ENCODE data around the gene BUD23. TPM values are rescaled to one million over a fixed set of nuclear protein-coding genes. Genes with fewer than 3 reads are reported as not detected.
"Not testable (repeated sequence)": the region's sequence is repeated elsewhere in the genome, so short reads cannot be mapped to it uniquely, and the experiment has no call there.

The BUD23 gene
- total RNA-seq, 1 experiment from 2014 or later, result 124 TPM

- peak overlapping the region; percentile 11; the same call in 1 of the 2 replicates for H3K27ac ChIP-seq (ENCODE audit: low read length)
These were observed 36.4 kb downstream of the BUD23 start for GRCh38 chr7:73719806-73720169.

DNA sequence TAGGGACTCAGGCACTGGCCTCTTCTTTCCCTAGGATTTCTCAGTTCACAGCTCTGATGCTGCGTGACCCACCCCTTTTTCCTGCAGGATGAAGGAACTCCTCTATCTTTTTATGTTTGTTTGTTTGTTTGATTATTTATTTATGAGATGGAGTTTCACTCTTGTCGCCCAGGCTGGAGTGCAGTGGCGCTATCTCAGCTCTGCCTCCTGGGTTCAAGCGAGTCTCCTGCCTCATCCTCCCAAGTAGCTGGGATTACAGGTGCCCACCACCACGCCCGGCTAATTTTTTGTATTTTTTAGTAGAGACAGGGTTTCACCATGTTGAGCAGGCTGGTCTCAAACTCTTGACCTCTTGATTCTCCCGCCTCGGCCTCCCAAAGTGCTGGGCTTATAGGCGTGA lies 37.0 kb downstream of the BUD23 start:
- H3K27me3 ChIP-seq (ENCODE audit: low read length); BruUV-seq (replicated peaks); H3K27ac ChIP-seq (ENCODE audit: low read length); H4K20me1 ChIP-seq (ENCODE audit: low read length); intact Hi-C loops (cut with micrococcal nuclease); H3K4me3 ChIP-seq (ENCODE audit: low read length); H3K4me2 ChIP-seq (ENCODE audit: low read length); ATAC-seq; DNase-seq; H3K9me2 ChIP-seq (replicated peaks; ENCODE audit: low read length); H3K9me3 ChIP-seq (ENCODE audit: low read length); CTCF ChIA-PET; H2AFZ ChIP-seq (ENCODE audit: low read length); H3K9ac ChIP-seq (ENCODE audit: low read length): not testable (repeated sequence)
- Histone ChIP-seq H3F3A (ENCODE audit: low read length, unreplicated experiment) (peaks cover 11% of the 10 kb centered on the region), H3K36me3 (ENCODE audit: low read depth, low read length) (peaks cover 12% of the 10 kb centered on the region; the same call in 1 of the 2 replicates), H3K79me2 (ENCODE audit: low read length) (peaks cover 42% of the 10 kb centered on the region), H3K4me1 (ENCODE audit: insufficient read depth, low read length) (peaks cover 39% of the 10 kb centered on the region)
- POLR2A ChIA-PET (ENCODE audit: unreplicated experiment), result interaction anchor here (0.6 to 1.6 kb wide), 2 partner anchors 15 to 142 kb away, joined by 4 to 44 read pairs; partner anchors contain the start of gene TBL2

More at GRCh38 chr7:73719806-73720169, 36.4 kb downstream of the BUD23 start:
- no TSS peak for BruUV-seq (replicated peaks)
- Histone ChIP-seq H4K20me1 (ENCODE audit: low read length) (peaks cover 8% of the 10 kb centered on the region; the same call in 1 of the 2 replicates), H3K79me2 (ENCODE audit: low read length) (peaks cover 48% of the 10 kb centered on the region), H3K9me3 (ENCODE audit: low read length) (no peaks in the 10 kb centered on the region), H3F3A (ENCODE audit: low read length, unreplicated experiment) (peaks cover 11% of the 10 kb centered on the region), H2AFZ (ENCODE audit: low read length) (no peak overlapping the region), H3K9me2 (replicated peaks; ENCODE audit: low read length) (no peaks in the 10 kb centered on the region), H3K36me3 (ENCODE audit: low read depth, low read length) (peaks cover 15% of the 10 kb centered on the region; the same call in 1 of the 2 replicates), H3K27me3 (ENCODE audit: low read length) (no peaks in the 10 kb centered on the region), H3K4me3 (ENCODE audit: low read length) (peak overlapping the region; percentile 60), H3K4me2 (ENCODE audit: low read length) (peak overlapping the region; percentile 87), H3K9ac (ENCODE audit: low read length) (peak overlapping the region; percentile 44), H3K4me1 (ENCODE audit: insufficient read depth, low read length) (peaks cover 46% of the 10 kb centered on the region)
- ATAC-seq (no peak), DNase-seq (no peak)
- no peak for TF ChIP-seq EZH2phosphoT487 (IDR thresholded peaks at IDR 0.05; ENCODE audit: borderline replicate concordance, low read length)
- TF ChIP-seq CTCF (conservative IDR thresholded peaks at IDR 0.05; ENCODE audit: low read depth, low read length), result no peak
- no peak for TF ChIP-seq EZH2 (IDR thresholded peaks at IDR 0.05; ENCODE audit: low read length, unreplicated experiment)
- POLR2A ChIA-PET (ENCODE audit: unreplicated experiment), result interaction anchor here (0.6 to 1.6 kb wide), 2 partner anchors 14 to 142 kb away, joined by 4 to 44 read pairs; partner anchors contain the start of gene TBL2
- CTCF ChIA-PET, result no interaction called here
- intact Hi-C loops (cut with micrococcal nuclease), result loop anchor here (2.0 to 5.0 kb wide), 2 partner anchors 15 to 52 kb away; partner anchors contain the start of gene VPS37D

- peak overlapping the region; percentile 65 for H3K4me2 ChIP-seq (ENCODE audit: low read length)
- no TSS peak for BruUV-seq (replicated peaks)
- CTCF ChIA-PET, result interaction anchor here (0.6 to 1.1 kb wide), 6 partner anchors 10 to 114 kb away, joined by 3 to 6 read pairs (median 4); partner anchors contain the start of gene VPS37D
These were observed 38.0 kb downstream of the BUD23 start for GRCh38 chr7:73721377-73721817.

GRCh38 chr7:73722182-73722581 lies 38.8 kb downstream of the BUD23 start:
- Histone ChIP-seq H3K27ac (ENCODE audit: low read length) (peak overlapping the region; percentile 43), H3K4me2 (ENCODE audit: low read length) (peak overlapping the region; percentile 65), H3K4me1 (ENCODE audit: insufficient read depth, low read length) (peaks cover 26% of the 10 kb centered on the region), H3K79me2 (ENCODE audit: low read length) (peaks cover 27% of the 10 kb centered on the region)
- H3K36me3 ChIP-seq (ENCODE audit: low read depth, low read length); H3K9ac ChIP-seq (ENCODE audit: low read length); intact Hi-C loops (cut with micrococcal nuclease); POLR2A ChIA-PET (ENCODE audit: unreplicated experiment); H3K9me3 ChIP-seq (ENCODE audit: low read length); H4K20me1 ChIP-seq (ENCODE audit: low read length); H3K27me3 ChIP-seq (ENCODE audit: low read length); BruUV-seq (replicated peaks); H3K4me3 ChIP-seq (ENCODE audit: low read length); H3F3A ChIP-seq (ENCODE audit: low read length, unreplicated experiment); H3K9me2 ChIP-seq (replicated peaks; ENCODE audit: low read length); DNase-seq; H2AFZ ChIP-seq (ENCODE audit: low read length); ATAC-seq: not testable (repeated sequence)
- CTCF ChIA-PET, result interaction anchor here (0.7 to 1.1 kb wide), 4 partner anchors 17 to 57 kb away, joined by 4 to 6 read pairs (median 5); partner anchors contain the start of gene VPS37D

More at GRCh38 chr7:73721377-73721817, 38.0 kb downstream of the BUD23 start:
- H3K9me3 ChIP-seq (ENCODE audit: low read length), result no peaks in the 10 kb centered on the region
- peaks cover 35% of the 10 kb centered on the region for H3K79me2 ChIP-seq (ENCODE audit: low read length)
- H3K27ac ChIP-seq (ENCODE audit: low read length), result peak overlapping the region; percentile 43
- no peak overlapping the region for H3K4me3 ChIP-seq (ENCODE audit: low read length)
- H3K27me3 ChIP-seq (ENCODE audit: low read length), result no peaks in the 10 kb centered on the region
- no peak overlapping the region for H3K9ac ChIP-seq (ENCODE audit: low read length)
- peaks cover 33% of the 10 kb centered on the region for H3K4me1 ChIP-seq (ENCODE audit: insufficient read depth, low read length)
- DNase-seq (peak; percentile 76), ATAC-seq (peak; percentile 25)
- H3K36me3 ChIP-seq (ENCODE audit: low read depth, low read length), result peaks cover 9% of the 10 kb centered on the region; the same call in 1 of the 2 replicates
- H3F3A ChIP-seq (ENCODE audit: low read length, unreplicated experiment), result peaks cover 6% of the 10 kb centered on the region
- H3K9me2 ChIP-seq (replicated peaks; ENCODE audit: low read length), result no peaks in the 10 kb centered on the region
- no peak overlapping the region for H2AFZ ChIP-seq (ENCODE audit: low read length)
- POLR2A ChIA-PET (ENCODE audit: unreplicated experiment), result interaction anchor here (0.5 to 0.9 kb wide), 3 partner anchors 15 to 143 kb away, joined by 3 to 6 read pairs (median 4); partner anchors contain the start of gene TBL2
- intact Hi-C loops (cut with micrococcal nuclease), result no loop called here
- TF ChIP-seq EZH2 (IDR thresholded peaks at IDR 0.05; ENCODE audit: low read length, unreplicated experiment), result no peak
- TF ChIP-seq CTCF (conservative IDR thresholded peaks at IDR 0.05; ENCODE audit: low read depth, low read length), result no peak
- peaks cover 5% of the 10 kb centered on the region; the same call in 1 of the 2 replicates for H4K20me1 ChIP-seq (ENCODE audit: low read length)

Measured in PC-3 (cell line).